HG02588 (cell line): ENCODE results near the gene VENTX.

Experiments
- ATAC-seq: cut with Tn5 transposase; IDR thresholded peaks from one replicate; pipeline ENCODE4 v1.9.1; 2021; ENCODE audit warnings: mild to moderate bottlenecking, moderate library complexity; ENCODE audit not compliant: unreplicated experiment

Gene VENTX

DNA sequence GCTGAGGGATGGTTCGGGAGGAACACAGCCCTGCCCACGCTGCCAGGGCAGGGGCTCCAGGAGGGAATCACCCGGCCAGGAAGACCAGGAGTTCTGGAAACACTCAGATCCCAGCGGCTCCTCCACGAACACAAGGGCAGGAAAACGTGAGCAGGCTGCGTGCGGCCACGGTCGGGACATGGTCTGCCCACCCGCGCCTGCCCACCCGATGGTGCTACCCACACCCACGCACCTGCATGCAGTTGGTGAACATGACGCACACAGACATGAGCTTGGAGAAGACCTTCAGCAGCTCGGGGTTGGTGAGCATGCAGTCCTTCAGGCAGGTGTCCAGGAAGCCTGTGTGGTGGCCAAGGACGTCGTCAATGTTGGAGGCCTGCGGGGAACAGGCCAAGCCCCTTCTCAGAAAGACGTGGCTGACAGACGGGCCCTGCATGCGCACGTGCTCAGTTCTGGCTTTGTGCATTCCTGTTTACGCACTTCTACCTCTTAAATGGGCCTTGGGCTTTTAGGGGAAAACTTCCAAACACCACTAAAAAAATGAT, 45.3 kb downstream of the VENTX start:
- no peak for ATAC-seq

DNA sequence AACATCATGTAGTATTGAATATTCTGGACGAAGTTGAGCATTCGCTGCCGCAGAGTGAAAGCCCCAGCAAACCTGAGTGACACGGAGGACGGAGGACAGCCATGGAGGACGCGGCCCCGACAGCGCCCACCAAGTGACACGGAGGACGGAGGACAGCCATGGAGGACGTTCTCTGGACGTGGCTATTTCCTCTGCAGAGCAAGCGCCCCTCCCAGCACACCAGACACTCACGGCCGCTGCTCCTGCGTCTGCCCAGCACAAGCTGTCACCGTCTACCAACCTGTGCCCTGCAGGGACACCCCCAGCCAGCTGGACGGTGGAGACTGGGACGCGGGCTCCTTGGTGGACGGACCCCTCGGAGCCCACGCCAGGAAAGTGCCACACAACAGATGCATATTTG, 46.3 kb downstream of the VENTX start:
- ATAC-seq = no peak

DNA sequence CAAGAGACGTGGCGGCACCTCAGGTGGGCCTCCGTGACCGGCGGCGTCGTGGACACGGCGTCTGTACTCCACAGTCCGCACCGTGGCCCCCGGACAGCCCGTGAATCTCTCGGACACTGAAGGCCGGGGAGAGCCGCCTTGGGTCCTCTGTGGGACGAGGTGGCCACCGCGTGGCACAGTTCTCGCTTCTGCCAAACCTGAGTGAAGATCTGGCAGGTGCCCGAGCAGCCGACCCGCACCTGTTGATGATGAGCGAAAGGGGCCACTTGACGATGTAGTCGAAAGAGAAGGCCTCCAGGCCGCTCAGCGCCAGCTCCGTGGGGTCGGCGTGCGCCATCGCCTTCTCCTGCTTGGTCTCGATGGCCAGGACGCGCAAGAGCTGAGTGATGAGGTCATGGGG, 47.6 kb downstream of the VENTX start:
- ATAC-seq = no peak

DNA sequence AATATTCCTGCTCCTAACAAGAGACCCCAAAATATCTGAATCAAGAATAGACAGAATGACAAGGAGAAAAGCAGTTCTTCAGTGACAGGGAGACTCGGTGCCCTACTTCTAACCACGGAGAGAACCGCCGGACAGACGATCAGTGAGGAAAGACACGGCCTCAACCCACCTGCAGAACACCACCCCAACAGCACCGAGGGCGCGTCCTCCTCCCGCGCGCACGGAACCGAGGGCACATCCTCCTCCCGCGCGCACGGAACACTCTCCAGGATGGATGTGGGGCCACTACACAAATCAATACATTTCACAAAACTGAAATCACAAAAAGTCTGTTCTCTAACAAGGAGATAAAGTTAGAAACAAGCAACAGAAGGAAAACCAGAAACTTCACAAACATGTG, 48.7 kb downstream of the VENTX start:
- no peak for ATAC-seq

DNA sequence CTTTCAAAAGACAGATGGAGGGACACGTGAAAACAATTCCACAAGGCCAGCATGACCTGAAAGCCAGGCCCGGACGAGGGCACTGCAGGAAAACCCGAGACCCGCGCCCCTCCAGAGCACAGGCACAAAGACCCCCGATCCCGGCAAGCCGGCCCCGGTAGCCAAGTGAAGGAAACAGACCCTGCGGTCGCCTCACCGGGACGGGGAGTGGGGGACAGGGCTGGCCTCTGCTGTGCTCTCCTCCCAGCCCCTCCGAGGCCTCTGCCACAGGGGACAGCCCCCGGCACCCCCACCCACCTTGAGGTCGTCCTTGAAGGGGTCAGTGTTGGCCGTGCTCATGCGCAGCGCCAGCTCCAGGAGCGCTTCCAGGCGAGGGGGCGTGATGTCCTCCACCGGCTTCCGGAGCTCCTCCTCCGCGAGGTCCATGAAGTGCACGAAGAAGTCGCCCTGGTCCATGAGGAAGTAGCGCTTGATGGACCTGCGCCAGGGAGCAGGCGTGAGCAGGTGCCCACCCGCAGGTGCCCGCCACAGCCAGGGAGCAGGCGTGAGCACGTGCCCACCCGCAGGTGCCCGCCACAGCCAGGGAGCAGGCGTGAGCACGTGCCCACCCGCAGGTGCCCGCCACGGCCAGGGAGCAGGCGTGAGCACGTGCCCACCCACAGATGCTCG, 50.3 kb downstream of the VENTX start:
- ATAC-seq = no peak

DNA sequence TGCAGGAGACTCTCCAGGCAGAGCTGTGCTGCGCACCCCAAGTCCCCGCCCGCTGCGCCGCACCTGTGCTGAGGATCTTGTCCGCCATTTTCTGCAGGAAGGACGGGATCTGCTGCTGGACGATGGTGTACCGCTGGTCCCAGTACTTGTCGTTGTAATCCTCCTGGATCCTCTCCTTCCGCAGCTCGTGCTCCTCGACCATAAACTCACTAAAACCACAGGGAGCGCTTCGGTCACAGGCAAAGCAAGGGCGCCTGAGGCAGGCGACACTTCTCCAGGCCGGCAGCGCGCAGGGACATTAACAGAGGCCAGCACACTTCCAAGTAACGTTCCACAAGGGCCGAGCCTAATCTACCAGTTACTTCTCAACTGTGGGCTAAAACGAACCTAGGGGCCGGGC, 52.1 kb downstream of the VENTX start:
- no peak for ATAC-seq
